NCI-H1417 (cell line): ENCODE results near the gene NRXN2.
"Not testable (repeated sequence)": the region's sequence is repeated elsewhere in the genome, so short reads cannot be mapped to it uniquely, and the experiment has no call there.

Source experiments
- DNase-seq, 3 experiments: peaks; one replicate each; lab custom pipeline; 2025; lab: John Stamatoyannopoulos, UW

NRXN2 gene

GRCh38 chr11:64701956-64702355 is 21.0 kb downstream of the NRXN2 start:
- DNase-seq: not testable (repeated sequence)

GRCh38 chr11:64698427-64698826 is 24.6 kb downstream of the NRXN2 start:
- DNase-seq: no peak

- no peak for DNase-seq
Measured at GRCh38 chr11:64697663-64698375, 25.2 kb downstream of the NRXN2 start.

GRCh38 chr11:64696045-64696444 is 27.0 kb downstream of the NRXN2 start:
- DNase-seq: no peak

GRCh38 chr11:64695548-64695947 is 27.4 kb downstream of the NRXN2 start:
- DNase-seq: no peak

- DNase-seq: peak; percentile 76 to 90 (median 81)
Measured at GRCh38 chr11:64694821-64695365, 28.1 kb downstream of the NRXN2 start.

GRCh38 chr11:64694026-64694755 is 28.8 kb downstream of the NRXN2 start:
- no peak for DNase-seq

- no peak for DNase-seq
Measured at GRCh38 chr11:64692764-64693331, 30.1 kb downstream of the NRXN2 start.

GRCh38 chr11:64691543-64691942 is 31.5 kb downstream of the NRXN2 start:
- DNase-seq: no peak

GRCh38 chr11:64690235-64690634 is 32.8 kb downstream of the NRXN2 start:
- no peak for DNase-seq

- peak; percentile 89 to 98 (median 98) for DNase-seq
Measured at GRCh38 chr11:64688534-64688982, 34.4 kb downstream of the NRXN2 start.

GRCh38 chr11:64687643-64688533 is 35.1 kb downstream of the NRXN2 start:
- DNase-seq: no peak

- DNase-seq: no peak
Measured at GRCh38 chr11:64687204-64687603, 35.8 kb downstream of the NRXN2 start.

GRCh38 chr11:64686466-64687170 is 36.4 kb downstream of the NRXN2 start:
- DNase-seq: no peak

- no peak for DNase-seq
Measured at GRCh38 chr11:64685536-64685935, 37.5 kb downstream of the NRXN2 start.

- DNase-seq: no peak
Measured at GRCh38 chr11:64684357-64684756, 38.6 kb downstream of the NRXN2 start.

GRCh38 chr11:64681171-64681570 is 41.8 kb downstream of the NRXN2 start:
- DNase-seq: no peak

- no peak for DNase-seq
Measured at GRCh38 chr11:64679846-64680245, 43.2 kb downstream of the NRXN2 start.

- no peak for DNase-seq
Measured at GRCh38 chr11:64677441-64678023, 45.5 kb downstream of the NRXN2 start.

- no peak for DNase-seq
Measured at GRCh38 chr11:64676261-64676615, 46.8 kb downstream of the NRXN2 start.
